ENCODE measurements around the gene LRIG1. TPM values are rescaled to one million over a fixed set of nuclear protein-coding genes. Genes with fewer than 3 reads are reported as not detected.

LRIG1 gene
- total RNA-seq, 1 experiment from 2014 or later: 14.7 TPM

DNA sequence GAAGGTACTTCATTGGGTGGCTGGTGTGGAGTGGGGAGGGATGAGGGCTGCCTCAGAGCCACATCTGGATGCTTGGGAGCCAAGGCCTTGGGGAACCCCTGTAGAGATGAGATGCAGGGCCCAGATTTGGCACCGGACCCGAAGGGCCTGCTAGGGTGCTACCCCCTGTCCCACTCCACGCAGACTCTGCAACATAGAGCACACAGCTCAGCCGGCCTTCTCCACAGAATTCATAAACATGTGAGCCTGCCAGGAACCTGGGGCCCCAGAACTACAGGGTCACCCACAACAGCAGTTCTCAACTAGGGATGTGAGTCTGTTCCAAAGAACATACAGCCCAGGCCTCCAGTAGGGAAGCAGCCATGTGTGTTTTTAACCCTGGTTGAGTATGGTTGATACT, 62.8 kb downstream of the LRIG1 start:
- intact Hi-C loops (cut with micrococcal nuclease; ENCODE audit: unreplicated experiment): no loop called here
- TF ChIP-seq CTCF (IDR thresholded peaks at IDR 0.05; ENCODE audit: unreplicated experiment): no peak
- H3K4me3 Mint-ChIP-seq (ENCODE audit: low read depth, unreplicated experiment): no peak overlapping the region

DNA sequence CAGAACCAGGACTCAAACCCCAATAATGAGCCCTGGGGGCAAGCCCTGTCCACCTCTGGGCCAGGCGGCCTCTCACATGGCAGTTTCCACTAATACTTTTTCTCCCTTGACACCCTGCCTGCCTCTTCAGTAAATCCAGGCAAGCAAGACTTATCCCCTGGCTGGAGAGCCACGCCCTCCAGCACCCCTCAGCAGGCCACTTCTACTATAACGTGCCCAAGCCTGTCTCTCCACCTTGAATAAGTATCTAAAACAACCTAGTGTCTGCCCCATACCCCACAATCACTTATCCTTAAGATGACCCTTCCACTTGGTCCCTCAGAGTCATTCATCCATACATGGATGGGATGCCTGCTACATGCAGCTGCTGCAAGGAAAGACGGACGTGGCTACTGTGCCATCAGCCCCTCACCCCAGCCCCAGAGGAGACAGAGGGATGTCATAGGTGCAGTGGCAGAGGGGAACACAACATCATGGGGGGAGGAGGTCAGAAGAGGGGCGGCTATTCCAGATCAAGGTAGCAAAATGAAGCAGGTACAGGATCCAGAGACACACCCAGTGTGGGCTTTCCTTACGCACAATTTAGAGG, 63.4 kb downstream of the LRIG1 start:
- Mint-ChIP-seq H3K4me1 (ENCODE audit: low read depth, unreplicated experiment) (peaks cover 11% of the 10 kb centered on the region), H3K4me3 (ENCODE audit: low read depth, unreplicated experiment) (no peak overlapping the region), H3K9me3 (ENCODE audit: low read depth, unreplicated experiment) (no peaks in the 10 kb centered on the region), H3K27me3 (ENCODE audit: unreplicated experiment) (no peaks in the 10 kb centered on the region), H3K36me3 (ENCODE audit: insufficient read depth, unreplicated experiment) (no peaks in the 10 kb centered on the region), H3K27ac (ENCODE audit: unreplicated experiment) (no peak overlapping the region)
- CTCF ChIA-PET: no interaction called here
- intact Hi-C loops (cut with micrococcal nuclease; ENCODE audit: unreplicated experiment): no loop called here
- DNase-seq: no peak
- TF ChIP-seq CTCF (IDR thresholded peaks at IDR 0.05; ENCODE audit: unreplicated experiment): no peak
- no TSS peak for BruUV-seq (replicated peaks)

More for the DNA sequence above, 62.8 kb downstream of the LRIG1 start:
- no TSS peak for BruUV-seq (replicated peaks)
- Mint-ChIP-seq H3K27me3 (ENCODE audit: unreplicated experiment) (no peaks in the 10 kb centered on the region), H3K9me3 (ENCODE audit: low read depth, unreplicated experiment) (no peaks in the 10 kb centered on the region), H3K27ac (ENCODE audit: unreplicated experiment) (no peak overlapping the region), H3K36me3 (ENCODE audit: insufficient read depth, unreplicated experiment) (no peaks in the 10 kb centered on the region), H3K4me1 (ENCODE audit: low read depth, unreplicated experiment) (peaks cover 11% of the 10 kb centered on the region)
- no peak for DNase-seq
- CTCF ChIA-PET: no interaction called here

DNA sequence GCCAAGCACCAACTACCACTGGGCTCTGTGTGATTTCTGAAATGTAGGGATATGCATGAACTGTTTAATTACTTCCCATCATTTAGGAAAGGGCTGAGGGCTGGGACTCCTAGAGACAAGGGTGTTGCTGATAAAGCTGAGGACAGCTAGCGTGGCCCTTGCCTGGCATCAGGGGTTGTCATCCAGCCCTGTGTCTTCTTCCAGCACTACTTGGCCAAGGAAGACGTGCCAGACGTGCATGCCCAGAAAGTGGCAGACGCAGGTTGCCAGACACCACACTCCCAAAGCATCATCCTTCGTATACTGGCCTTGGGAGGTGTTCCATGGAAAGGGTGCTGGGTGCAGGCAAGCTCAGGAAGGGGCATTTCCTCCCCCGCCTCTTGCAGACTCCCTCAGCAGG, 64.8 kb downstream of the LRIG1 start:
- no peaks in the 10 kb centered on the region for H3K36me3 Mint-ChIP-seq (ENCODE audit: insufficient read depth, unreplicated experiment)
- peaks cover 4% of the 10 kb centered on the region for H3K4me1 Mint-ChIP-seq (ENCODE audit: low read depth, unreplicated experiment)
- intact Hi-C loops (cut with micrococcal nuclease; ENCODE audit: unreplicated experiment): no loop called here
- no peak overlapping the region for H3K27ac Mint-ChIP-seq (ENCODE audit: unreplicated experiment)
- no peak for DNase-seq
- no TSS peak for BruUV-seq (replicated peaks)
- CTCF ChIA-PET: no interaction called here
- no peak overlapping the region for H3K4me3 Mint-ChIP-seq (ENCODE audit: low read depth, unreplicated experiment)
- no peaks in the 10 kb centered on the region for H3K9me3 Mint-ChIP-seq (ENCODE audit: low read depth, unreplicated experiment)
- no peak for TF ChIP-seq CTCF (IDR thresholded peaks at IDR 0.05; ENCODE audit: unreplicated experiment)
- no peaks in the 10 kb centered on the region for H3K27me3 Mint-ChIP-seq (ENCODE audit: unreplicated experiment)

DNA sequence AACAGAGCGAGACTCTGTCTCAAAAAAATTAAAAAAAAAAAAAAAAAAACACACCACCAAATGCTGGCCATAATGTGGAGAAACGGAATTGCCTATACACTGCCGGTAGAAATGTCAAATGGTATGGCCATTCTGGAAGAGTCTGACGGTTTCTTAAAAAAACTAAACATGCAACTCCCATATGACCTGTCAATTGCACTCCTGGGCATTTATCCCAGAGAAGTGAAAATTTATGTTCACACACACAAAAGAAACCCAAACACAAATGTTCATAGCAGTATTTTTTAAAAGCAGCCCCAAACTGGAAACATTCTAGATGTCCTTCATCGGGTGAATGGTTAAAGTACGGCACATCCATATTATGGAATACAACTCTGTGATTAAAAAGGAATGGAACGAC, 66.1 kb downstream of the LRIG1 start:
- no peaks in the 10 kb centered on the region for H3K4me1 Mint-ChIP-seq (ENCODE audit: low read depth, unreplicated experiment)
- no TSS peak for BruUV-seq (replicated peaks)

More for the DNA sequence above, 66.1 kb downstream of the LRIG1 start:
- no peak overlapping the region for H3K4me3 Mint-ChIP-seq (ENCODE audit: low read depth, unreplicated experiment)
- CTCF ChIA-PET: no interaction called here
- no peaks in the 10 kb centered on the region for H3K9me3 Mint-ChIP-seq (ENCODE audit: low read depth, unreplicated experiment)
- H3K27me3 Mint-ChIP-seq (ENCODE audit: unreplicated experiment): no peaks in the 10 kb centered on the region
- intact Hi-C loops (cut with micrococcal nuclease; ENCODE audit: unreplicated experiment): no loop called here
- no peak for TF ChIP-seq CTCF (IDR thresholded peaks at IDR 0.05; ENCODE audit: unreplicated experiment)
- no peaks in the 10 kb centered on the region for H3K36me3 Mint-ChIP-seq (ENCODE audit: insufficient read depth, unreplicated experiment)
- H3K27ac Mint-ChIP-seq (ENCODE audit: unreplicated experiment): no peak overlapping the region
- no peak for DNase-seq

Measured in Calu3 (cell line).